H1 (cell line): ENCODE measurements around the gene LTC4S.

Source experiments
- EP300 ChIP-seq, 2 experiments: IDR thresholded peaks; 1 replicate in 1 of 2; 2 replicates in 1 of 2; pipeline ENCODE4 v1.6.1; 2011 to 2012; ENCODE audit warnings: low read depth in 2 of 2, low read length in 2 of 2, mild to moderate bottlenecking in 2 of 2, borderline replicate concordance in 1 of 2, inconsistent platforms in 1 of 2, moderate library complexity in 1 of 2
- POLR2A ChIP-seq, 2 experiments: IDR thresholded peaks; 1 replicate in 1 of 2; 2 replicates in 1 of 2; pipeline ENCODE4 v1.6.1; 2011; ENCODE audit warnings: low read depth in 2 of 2, low read length in 2 of 2, mild to moderate bottlenecking in 2 of 2; ENCODE audit errors: control extremely low read depth in 1 of 2
- POLR2AphosphoS5 ChIP-seq: IDR thresholded peaks from 2 replicates; pipeline ENCODE4 v1.6.1; 2011; ENCODE audit warnings: low read depth, low read length
- TF ChIP-seq, protein P1 (sequence below), 3 experiments: IDR thresholded peaks; 1 replicate in 2 of 3; 2 replicates in 1 of 3; pipeline versions ENCODE4 v1.5.1 to v1.6.1; 2011; ENCODE audit warnings: low read length in 3 of 3, mild to moderate bottlenecking in 3 of 3, inconsistent platforms in 2 of 3, low read depth in 1 of 3, moderate library complexity in 1 of 3; ENCODE audit not compliant: insufficient read depth in 1 of 3; ENCODE audit errors: control extremely low read depth in 1 of 3

DNA sequence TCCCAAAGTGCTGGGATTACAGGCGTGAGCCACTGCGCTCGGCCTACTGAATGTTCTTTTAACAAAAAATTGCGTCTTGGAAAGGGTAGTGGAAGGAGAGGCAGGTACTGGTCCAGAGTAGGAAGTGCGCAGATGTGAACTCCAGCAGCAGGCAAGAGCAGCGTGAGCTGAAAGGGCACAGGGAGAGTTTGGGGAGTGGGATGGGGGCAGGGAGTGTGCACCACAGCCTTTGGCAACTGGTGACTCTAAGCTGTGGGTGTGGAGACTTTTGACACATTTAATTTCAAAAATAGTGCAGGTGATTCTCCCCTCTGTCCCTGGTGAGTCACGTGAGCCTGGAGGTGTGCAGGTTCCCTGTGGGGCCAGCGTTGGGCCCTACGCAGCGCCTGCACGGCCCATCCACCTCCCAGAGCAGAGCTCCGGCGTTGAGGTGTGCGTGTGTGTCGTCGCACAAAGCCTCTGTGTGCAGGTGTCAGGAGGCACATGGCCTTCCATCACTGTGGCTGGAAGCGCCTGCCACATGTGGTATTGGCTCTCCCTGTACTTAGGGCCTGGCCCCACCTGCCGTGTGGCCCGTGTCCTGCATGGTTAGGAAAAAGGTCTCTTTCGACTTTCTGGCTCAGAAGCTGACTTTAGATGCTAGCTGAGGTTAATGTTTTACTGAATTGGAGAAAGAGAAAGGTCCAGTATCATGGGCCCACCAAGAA lies 38.4 kb downstream of the LTC4S start:
- TF ChIP-seq, protein P1, sequence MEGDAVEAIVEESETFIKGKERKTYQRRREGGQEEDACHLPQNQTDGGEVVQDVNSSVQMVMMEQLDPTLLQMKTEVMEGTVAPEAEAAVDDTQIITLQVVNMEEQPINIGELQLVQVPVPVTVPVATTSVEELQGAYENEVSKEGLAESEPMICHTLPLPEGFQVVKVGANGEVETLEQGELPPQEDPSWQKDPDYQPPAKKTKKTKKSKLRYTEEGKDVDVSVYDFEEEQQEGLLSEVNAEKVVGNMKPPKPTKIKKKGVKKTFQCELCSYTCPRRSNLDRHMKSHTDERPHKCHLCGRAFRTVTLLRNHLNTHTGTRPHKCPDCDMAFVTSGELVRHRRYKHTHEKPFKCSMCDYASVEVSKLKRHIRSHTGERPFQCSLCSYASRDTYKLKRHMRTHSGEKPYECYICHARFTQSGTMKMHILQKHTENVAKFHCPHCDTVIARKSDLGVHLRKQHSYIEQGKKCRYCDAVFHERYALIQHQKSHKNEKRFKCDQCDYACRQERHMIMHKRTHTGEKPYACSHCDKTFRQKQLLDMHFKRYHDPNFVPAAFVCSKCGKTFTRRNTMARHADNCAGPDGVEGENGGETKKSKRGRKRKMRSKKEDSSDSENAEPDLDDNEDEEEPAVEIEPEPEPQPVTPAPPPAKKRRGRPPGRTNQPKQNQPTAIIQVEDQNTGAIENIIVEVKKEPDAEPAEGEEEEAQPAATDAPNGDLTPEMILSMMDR (IDR thresholded peaks at IDR 0.05; ENCODE audit: control extremely low read depth in 1 of 3, insufficient read depth in 1 of 3, low read depth in 1 of 3, low read length in 3 of 3): no peak
- TF ChIP-seq EP300 (IDR thresholded peaks at IDR 0.05; ENCODE audit: borderline replicate concordance in 1 of 2, low read depth in 2 of 2, low read length in 2 of 2): no peak
- TF ChIP-seq POLR2A (IDR thresholded peaks at IDR 0.05; ENCODE audit: control extremely low read depth in 1 of 2, low read depth in 2 of 2, low read length in 2 of 2): no peak; a peak in 1 of 3 replicates
- TF ChIP-seq POLR2AphosphoS5: no peak
